ENCODE measurements around the gene VPS35L.

DNA sequence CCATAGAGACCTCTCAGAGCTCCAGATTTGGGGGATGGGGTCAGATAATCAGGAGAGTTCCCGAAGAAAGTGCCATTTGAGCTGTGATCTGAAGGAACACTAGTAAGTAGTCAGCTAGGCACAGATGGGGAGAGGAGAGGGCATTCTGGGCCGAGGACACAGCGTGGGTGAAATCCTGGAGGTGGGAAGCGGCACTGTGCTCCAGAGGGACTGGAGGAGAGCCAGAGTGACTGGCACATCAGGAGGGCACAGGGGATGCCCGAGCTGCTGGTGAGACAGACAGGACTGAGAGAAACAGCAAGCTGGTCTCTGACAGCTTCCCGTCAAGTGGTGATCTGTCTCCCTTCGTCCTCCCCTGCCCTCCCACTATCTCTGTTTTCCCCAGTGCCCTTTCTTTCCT, 121.9 kb downstream of the VPS35L start:
- TF ChIP-seq CTCF (IDR thresholded peaks at IDR 0.05) (no peak), EP300 (IDR thresholded peaks at IDR 0.05) (no peak), POLR2AphosphoS5 (IDR thresholded peaks at IDR 0.05) (no peak), POLR2A (IDR thresholded peaks at IDR 0.05) (no peak)

Measured in stomach (tissue), 4 donors.